ENCODE data around the gene UCK2.

Gene UCK2

GRCh38 chr1:165897326-165898303, 70.2 kb downstream of the UCK2 start:
- H3K27ac Mint-ChIP-seq: no peak overlapping the region
- H3K4me3 Mint-ChIP-seq: no peak overlapping the region
- no peaks in the 10 kb centered on the region for H3K4me1 Mint-ChIP-seq
- no peaks in the 10 kb centered on the region for H3K27me3 Mint-ChIP-seq
- no peaks in the 10 kb centered on the region for H3K9me3 Mint-ChIP-seq
- ATAC-seq (ENCODE audit: low read depth): no peak
- peaks cover 23% of the 10 kb centered on the region for H3K36me3 Mint-ChIP-seq
- no peak for DNase-seq (ENCODE audit: low spot score in 2 of 2)

GRCh38 chr1:165898837-165899236, 71.4 kb downstream of the UCK2 start:
- Mint-ChIP-seq H3K27ac (no peak overlapping the region), H3K27me3 (no peaks in the 10 kb centered on the region), H3K4me1 (no peaks in the 10 kb centered on the region), H3K36me3 (peaks cover 23% of the 10 kb centered on the region), H3K9me3 (no peaks in the 10 kb centered on the region), H3K4me3 (no peak overlapping the region)
- ATAC-seq (ENCODE audit: low read depth): no peak
- no peak for DNase-seq (ENCODE audit: low spot score in 2 of 2)

- DNase-seq (ENCODE audit: low spot score in 2 of 2) (no peak), ATAC-seq (ENCODE audit: low read depth) (no peak)
- no peaks in the 10 kb centered on the region for H3K4me1 Mint-ChIP-seq
- no peak overlapping the region for H3K27ac Mint-ChIP-seq
- no peak overlapping the region for H3K4me3 Mint-ChIP-seq
- no peaks in the 10 kb centered on the region for H3K27me3 Mint-ChIP-seq
- no peaks in the 10 kb centered on the region for H3K9me3 Mint-ChIP-seq
- H3K36me3 Mint-ChIP-seq: peaks cover 23% of the 10 kb centered on the region
These were observed 72.1 kb downstream of the UCK2 start for GRCh38 chr1:165899461-165899941.

- H3K4me1 Mint-ChIP-seq: no peaks in the 10 kb centered on the region
- H3K27ac Mint-ChIP-seq: no peak overlapping the region
- H3K36me3 Mint-ChIP-seq: peaks cover 20% of the 10 kb centered on the region
- no peaks in the 10 kb centered on the region for H3K9me3 Mint-ChIP-seq
- ATAC-seq (ENCODE audit: low read depth) (no peak), DNase-seq (ENCODE audit: low spot score in 2 of 2) (no peak)
- no peaks in the 10 kb centered on the region for H3K27me3 Mint-ChIP-seq
- no peak overlapping the region for H3K4me3 Mint-ChIP-seq
These were observed 73.4 kb downstream of the UCK2 start for GRCh38 chr1:165900576-165901380.

- ATAC-seq (ENCODE audit: low read depth) (no peak), DNase-seq (ENCODE audit: low spot score in 2 of 2) (no peak)
- Mint-ChIP-seq H3K27me3 (no peaks in the 10 kb centered on the region), H3K27ac (no peak overlapping the region), H3K4me3 (no peak overlapping the region), H3K4me1 (no peaks in the 10 kb centered on the region), H3K36me3 (peaks cover 15% of the 10 kb centered on the region), H3K9me3 (no peaks in the 10 kb centered on the region)
These were observed 75.2 kb downstream of the UCK2 start for GRCh38 chr1:165902565-165902964.

- Mint-ChIP-seq H3K36me3 (peaks cover 16% of the 10 kb centered on the region), H3K9me3 (no peaks in the 10 kb centered on the region), H3K4me1 (no peaks in the 10 kb centered on the region), H3K27me3 (no peaks in the 10 kb centered on the region), H3K27ac (no peak overlapping the region), H3K4me3 (no peak overlapping the region)
- no peak for ATAC-seq (ENCODE audit: low read depth)
- no peak for DNase-seq (ENCODE audit: low spot score in 2 of 2)
These were observed 76.3 kb downstream of the UCK2 start for GRCh38 chr1:165903672-165904071.

- Mint-ChIP-seq H3K4me1 (no peaks in the 10 kb centered on the region), H3K4me3 (no peak overlapping the region), H3K27ac (no peak overlapping the region), H3K36me3 (peaks cover 16% of the 10 kb centered on the region), H3K27me3 (no peaks in the 10 kb centered on the region), H3K9me3 (no peaks in the 10 kb centered on the region)
- ATAC-seq (ENCODE audit: low read depth): no peak
- no peak for DNase-seq (ENCODE audit: low spot score in 2 of 2)
These were observed 77.5 kb downstream of the UCK2 start for GRCh38 chr1:165904948-165905347.

- H3K9me3 Mint-ChIP-seq: no peaks in the 10 kb centered on the region
- H3K36me3 Mint-ChIP-seq: peaks cover 16% of the 10 kb centered on the region
- H3K4me3 Mint-ChIP-seq: no peak overlapping the region
- H3K27ac Mint-ChIP-seq: no peak overlapping the region
- H3K4me1 Mint-ChIP-seq: no peaks in the 10 kb centered on the region
- ATAC-seq (ENCODE audit: low read depth): no peak
- no peak for DNase-seq (ENCODE audit: low spot score in 2 of 2)
- H3K27me3 Mint-ChIP-seq: no peaks in the 10 kb centered on the region
These were observed 78.4 kb downstream of the UCK2 start for GRCh38 chr1:165905853-165906252.

- Mint-ChIP-seq H3K9me3 (no peaks in the 10 kb centered on the region), H3K4me1 (no peaks in the 10 kb centered on the region), H3K4me3 (no peak overlapping the region), H3K27me3 (no peaks in the 10 kb centered on the region), H3K36me3 (peaks cover 12% of the 10 kb centered on the region), H3K27ac (no peak overlapping the region)
- DNase-seq (ENCODE audit: low spot score in 2 of 2) (no peak), ATAC-seq (ENCODE audit: low read depth) (no peak)
These were observed 79.9 kb downstream of the UCK2 start for GRCh38 chr1:165907256-165907857.

GRCh38 chr1:165910764-165911421, 83.5 kb downstream of the UCK2 start:
- Mint-ChIP-seq H3K36me3 (peaks cover 9% of the 10 kb centered on the region), H3K27ac (no peak overlapping the region), H3K4me1 (peaks cover 2% of the 10 kb centered on the region), H3K27me3 (no peaks in the 10 kb centered on the region), H3K9me3 (no peaks in the 10 kb centered on the region), H3K4me3 (no peak overlapping the region)
- no peak for DNase-seq (ENCODE audit: low spot score in 2 of 2)
- ATAC-seq (ENCODE audit: low read depth): no peak

- Mint-ChIP-seq H3K36me3 (peaks cover 9% of the 10 kb centered on the region), H3K27me3 (no peaks in the 10 kb centered on the region), H3K9me3 (no peaks in the 10 kb centered on the region), H3K4me3 (no peak overlapping the region), H3K27ac (no peak overlapping the region), H3K4me1 (peaks cover 2% of the 10 kb centered on the region)
- DNase-seq (ENCODE audit: low spot score in 2 of 2): no peak
- no peak for ATAC-seq (ENCODE audit: low read depth)
These were observed 84.3 kb downstream of the UCK2 start for GRCh38 chr1:165911609-165912281.

GRCh38 chr1:165912638-165913037, 85.2 kb downstream of the UCK2 start:
- no peak overlapping the region for H3K27ac Mint-ChIP-seq
- H3K4me3 Mint-ChIP-seq: no peak overlapping the region
- no peaks in the 10 kb centered on the region for H3K27me3 Mint-ChIP-seq
- H3K9me3 Mint-ChIP-seq: no peaks in the 10 kb centered on the region
- no peak for DNase-seq (ENCODE audit: low spot score in 2 of 2)
- H3K4me1 Mint-ChIP-seq: peaks cover 2% of the 10 kb centered on the region
- no peak for ATAC-seq (ENCODE audit: low read depth)
- H3K36me3 Mint-ChIP-seq: peaks cover 4% of the 10 kb centered on the region

GRCh38 chr1:165914136-165914798, 86.9 kb downstream of the UCK2 start:
- peak; percentile 66 to 70 for DNase-seq (ENCODE audit: low spot score in 2 of 2)
- peaks cover 2% of the 10 kb centered on the region for H3K4me1 Mint-ChIP-seq

More at GRCh38 chr1:165914136-165914798, 86.9 kb downstream of the UCK2 start:
- H3K4me3 Mint-ChIP-seq: no peak overlapping the region
- H3K9me3 Mint-ChIP-seq: no peaks in the 10 kb centered on the region
- H3K27me3 Mint-ChIP-seq: no peaks in the 10 kb centered on the region
- no peak overlapping the region for H3K27ac Mint-ChIP-seq
- ATAC-seq (ENCODE audit: low read depth): peak; percentile 92
- H3K36me3 Mint-ChIP-seq: no peaks in the 10 kb centered on the region
